Sigmoid colon (tissue), 7 donors: ENCODE measurements around the gene HLA-G. TPM values are rescaled to one million over a fixed set of nuclear protein-coding genes. Genes with fewer than 3 reads are reported as not detected.

ENCODE experiments used
- DNase-seq: peaks from one replicate; pipeline ENCODE4 v3.0.0-alpha.2; 2019
- H3K27ac ChIP-seq, 4 donors: fragments of 200-600 bp; sonication (generic); one replicate each; pipeline ENCODE4 v1.5.1; 2016 to 2019; ENCODE audit warnings: mild to moderate bottlenecking in 1 of 4
- H3K27me3 ChIP-seq, 3 donors: fragments of 200-600 bp; sonication (generic); one replicate each; pipeline ENCODE4 v1.5.1; 2019; ENCODE audit warnings: mild to moderate bottlenecking in 1 of 3
- H3K36me3 ChIP-seq, 4 donors: fragments of 200-600 bp; sonication (generic); one replicate each; pipeline ENCODE4 v1.5.1; 2016 to 2019
- H3K4me1 ChIP-seq, 4 donors: fragments of 200-600 bp; sonication (generic); one replicate each; pipeline ENCODE4 v1.5.1; 2017 to 2019
- H3K4me3 ChIP-seq, 4 donors: fragments of 200-600 bp; sonication (generic); one replicate each; pipeline ENCODE4 v1.5.1; 2017 to 2019; ENCODE audit warnings: mild to moderate bottlenecking in 2 of 4, moderate library complexity in 1 of 4
- H3K9me3 ChIP-seq, 4 donors: fragments of 200-600 bp in 3 of 4; sonication (generic) in 3 of 4; one replicate each; pipeline versions ENCODE4 v1.5.1 to v1.6.1; 2013 to 2019
- EP300 ChIP-seq, 4 donors: sonication (generic); formaldehyde crosslinking; IDR thresholded peaks; one replicate each; pipeline ENCODE4 v1.6.1; 2017; ENCODE audit warnings: antibody characterized with exemption in 4 of 4
- POLR2A ChIP-seq, 2 donors: fragments of 450-650 bp; IDR thresholded peaks; one replicate each; pipeline ENCODE4 v1.6.1; 2016; ENCODE audit warnings: antibody characterized with exemption in 2 of 2, mild to moderate bottlenecking in 2 of 2, moderate library complexity in 2 of 2
- POLR2AphosphoS5 ChIP-seq, 4 donors: sonication (generic); formaldehyde crosslinking; IDR thresholded peaks; one replicate each; pipeline ENCODE4 v1.6.1; 2017; ENCODE audit warnings: antibody characterized with exemption in 4 of 4
- WGBS, 2 donors: extraction: QIAGEN DNeasy Blood & Tissue Kit; methylation state at CpG; one replicate each; pipeline ENCODE4 v1.1.7; 2013; 5-methylcytosine and 5-hydroxymethylcytosine counted together
- intact Hi-C: fragments of 100-400 bp; cut with DNase I; formaldehyde crosslinking; loops from one replicate; pipeline ENCODE4 v1.15.1; 2023
- polyA plus RNA-seq, 3 donors: library from polyadenylated mRNA; stranded (reverse); fragments of 200-250 nt; gene quantifications; one replicate each; pipeline ENCODE4 v1.2.3, GENCODE V29; 2013
- total RNA-seq, 4 donors: library from RNA; depleted of rRNA; stranded (reverse); fragments of >200 nt; gene quantifications; one replicate each; pipeline ENCODE4 v1.1.0, GENCODE V29; 2016
- TF ChIP-seq, protein P1 (sequence below), 4 experiments: fragments of 450-650 bp in 3 of 4; fragments of 200-600 bp in 1 of 4; IDR thresholded peaks; one replicate each; pipeline ENCODE4 v1.5.1; 2016 to 2019; ENCODE audit warnings: antibody characterized with exemption in 4 of 4, mild to moderate bottlenecking in 3 of 4, moderate library complexity in 2 of 4
- donor health status: healthy with polysubstance abuse.
- donor health status: Bipolar disorder and iron deficiency.
- donor health status: healthy.

The HLA-G gene
- total and polyA plus RNA-seq, 7 donors = 0.09 TPM; not detected in 6

- Histone ChIP-seq H3K4me1 (peaks cover 0 to 18% (median 14%) of the 10 kb centered on the region in 4 donors), H3K36me3 (no peaks in the 10 kb centered on the region), H3K4me3 (no peak overlapping the region), H3K9me3 (no peaks in the 10 kb centered on the region), H3K27ac (no peak overlapping the region), H3K27me3 (peaks cover 0 to 34% (median 0%) of the 10 kb centered on the region in 3 donors)
- WGBS, 2 donors = 40 to 60% methylated on average over 2 of the region's 2 CpGs
- intact Hi-C loops = loop anchor here (10.0 kb wide), 1 partner anchor 61 kb away; no protein-coding TSS in a partner anchor
- DNase-seq = no peak
- no peak for TF ChIP-seq EP300 (IDR thresholded peaks at IDR 0.05)
- no peak for TF ChIP-seq POLR2A (IDR thresholded peaks at IDR 0.05)
- TF ChIP-seq, protein P1, sequence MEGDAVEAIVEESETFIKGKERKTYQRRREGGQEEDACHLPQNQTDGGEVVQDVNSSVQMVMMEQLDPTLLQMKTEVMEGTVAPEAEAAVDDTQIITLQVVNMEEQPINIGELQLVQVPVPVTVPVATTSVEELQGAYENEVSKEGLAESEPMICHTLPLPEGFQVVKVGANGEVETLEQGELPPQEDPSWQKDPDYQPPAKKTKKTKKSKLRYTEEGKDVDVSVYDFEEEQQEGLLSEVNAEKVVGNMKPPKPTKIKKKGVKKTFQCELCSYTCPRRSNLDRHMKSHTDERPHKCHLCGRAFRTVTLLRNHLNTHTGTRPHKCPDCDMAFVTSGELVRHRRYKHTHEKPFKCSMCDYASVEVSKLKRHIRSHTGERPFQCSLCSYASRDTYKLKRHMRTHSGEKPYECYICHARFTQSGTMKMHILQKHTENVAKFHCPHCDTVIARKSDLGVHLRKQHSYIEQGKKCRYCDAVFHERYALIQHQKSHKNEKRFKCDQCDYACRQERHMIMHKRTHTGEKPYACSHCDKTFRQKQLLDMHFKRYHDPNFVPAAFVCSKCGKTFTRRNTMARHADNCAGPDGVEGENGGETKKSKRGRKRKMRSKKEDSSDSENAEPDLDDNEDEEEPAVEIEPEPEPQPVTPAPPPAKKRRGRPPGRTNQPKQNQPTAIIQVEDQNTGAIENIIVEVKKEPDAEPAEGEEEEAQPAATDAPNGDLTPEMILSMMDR (IDR thresholded peaks at IDR 0.05) = no peak
- TF ChIP-seq POLR2AphosphoS5 (IDR thresholded peaks at IDR 0.05) = no peak
These were observed 31.6 kb upstream of the HLA-G start for GRCh38 chr6:29796026-29796425.

- intact Hi-C loops = loop anchor here (10.0 kb wide), 1 partner anchor 62 kb away; no protein-coding TSS in a partner anchor
- DNase-seq = no peak
- peaks cover 0 to 12% (median 9%) of the 10 kb centered on the region in 4 donors for H3K4me1 ChIP-seq
- no peak for TF ChIP-seq EP300 (IDR thresholded peaks at IDR 0.05)
- no peak for TF ChIP-seq POLR2A (IDR thresholded peaks at IDR 0.05)
- H3K27me3 ChIP-seq = peaks cover 0 to 30% (median 0%) of the 10 kb centered on the region in 3 donors
- H3K36me3 ChIP-seq = no peaks in the 10 kb centered on the region
- 16 to 39% methylated on average over 2 of the region's 2 CpGs for WGBS, 2 donors
- no peak overlapping the region for H3K4me3 ChIP-seq
- no peak overlapping the region for H3K27ac ChIP-seq
- H3K9me3 ChIP-seq = no peaks in the 10 kb centered on the region
These were observed 30.5 kb upstream of the HLA-G start for GRCh38 chr6:29797135-29797534.

DNA sequence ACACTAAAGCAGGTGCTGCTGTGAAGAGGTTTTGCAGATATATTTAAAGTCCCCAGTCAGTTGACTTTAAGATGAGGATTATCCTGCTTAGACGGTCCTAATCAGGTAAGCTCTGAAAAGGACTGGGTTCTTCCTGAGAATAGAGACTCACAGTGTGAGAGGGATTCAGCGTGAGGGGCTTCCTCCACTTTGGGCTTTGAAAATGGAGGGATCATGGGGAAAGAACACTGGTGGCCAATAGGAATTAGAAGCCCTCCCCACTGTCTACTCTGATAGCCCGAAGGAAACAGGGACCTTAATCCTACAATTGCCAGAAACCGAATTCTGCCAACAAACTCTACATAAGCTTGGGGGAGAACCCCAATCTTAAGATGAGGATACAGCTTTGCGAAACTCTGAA, 29.7 kb upstream of the HLA-G start:
- peaks cover 0 to 23% (median 0%) of the 10 kb centered on the region in 3 donors for H3K27me3 ChIP-seq
- 86 to 87% methylated on average over 5 of the region's 5 CpGs for WGBS, 2 donors
- no peaks in the 10 kb centered on the region for H3K9me3 ChIP-seq
- no peak overlapping the region for H3K27ac ChIP-seq
- DNase-seq = no peak
- H3K36me3 ChIP-seq = no peaks in the 10 kb centered on the region
- no peak overlapping the region for H3K4me3 ChIP-seq
- intact Hi-C loops = loop anchor here (2.0 to 10.0 kb wide), 2 partner anchors 63 to 157 kb away; no protein-coding TSS in a partner anchor
- H3K4me1 ChIP-seq = peaks cover 0 to 3% (median 1%) of the 10 kb centered on the region in 4 donors
- no peak for TF ChIP-seq EP300 (IDR thresholded peaks at IDR 0.05)
- no peak for TF ChIP-seq POLR2A (IDR thresholded peaks at IDR 0.05)
- TF ChIP-seq POLR2AphosphoS5 (IDR thresholded peaks at IDR 0.05) = no peak
- TF ChIP-seq, protein P1 (IDR thresholded peaks at IDR 0.05) = no peak

DNA sequence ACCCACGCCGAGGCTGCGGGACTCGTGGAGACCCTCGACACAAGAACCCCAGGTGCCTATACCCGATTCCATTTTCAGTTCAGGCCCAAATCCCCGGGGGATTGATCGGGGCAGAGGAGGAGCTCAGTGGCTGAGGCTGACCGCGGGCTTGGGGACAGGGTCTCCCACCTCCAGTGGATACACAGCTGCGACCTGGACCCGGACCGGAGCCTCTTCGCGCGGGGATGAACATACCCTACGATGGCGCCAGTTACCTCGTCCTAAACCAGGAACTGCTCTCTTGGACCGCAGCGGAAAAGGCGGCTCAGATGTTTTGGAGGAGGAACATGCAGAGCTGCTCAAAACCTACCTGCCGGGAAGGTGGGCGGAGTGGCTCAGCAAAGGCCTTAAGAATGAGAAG, 27.4 kb upstream of the HLA-G start:
- intact Hi-C loops = no loop called here
- Histone ChIP-seq H3K27me3 (no peaks in the 10 kb centered on the region), H3K36me3 (no peaks in the 10 kb centered on the region), H3K4me1 (no peaks in the 10 kb centered on the region), H3K4me3 (no peak overlapping the region), H3K9me3 (no peaks in the 10 kb centered on the region), H3K27ac (no peak overlapping the region)
- no peak for TF ChIP-seq POLR2AphosphoS5 (IDR thresholded peaks at IDR 0.05)
- TF ChIP-seq POLR2A (IDR thresholded peaks at IDR 0.05) = no peak
- TF ChIP-seq EP300 (IDR thresholded peaks at IDR 0.05) = no peak
- TF ChIP-seq, protein P1 (IDR thresholded peaks at IDR 0.05) = no peak
- WGBS, 2 donors = 87 to 92% methylated on average over 24 of the region's 24 CpGs
- no peak for DNase-seq

GRCh38 chr6:29806387-29806786, 21.2 kb upstream of the HLA-G start:
- H3K4me3 ChIP-seq = no peak overlapping the region
- no peaks in the 10 kb centered on the region for H3K36me3 ChIP-seq
- no peaks in the 10 kb centered on the region for H3K4me1 ChIP-seq
- 79 to 90% methylated on average over 3 of the region's 3 CpGs for WGBS, 2 donors
- intact Hi-C loops = no loop called here
- no peak for DNase-seq
- TF ChIP-seq, protein P1 (IDR thresholded peaks at IDR 0.05) = no peak
- no peak for TF ChIP-seq POLR2A (IDR thresholded peaks at IDR 0.05)
- no peak for TF ChIP-seq EP300 (IDR thresholded peaks at IDR 0.05)
- no peaks in the 10 kb centered on the region for H3K9me3 ChIP-seq
- H3K27me3 ChIP-seq = peaks cover 0 to 5% (median 0%) of the 10 kb centered on the region in 3 donors
- no peak overlapping the region for H3K27ac ChIP-seq
